Astrocyte (in vitro differentiated cells and primary cell): ENCODE measurements around the gene CD177.

Experiments
- CTCF ChIP-seq: IDR thresholded peaks from 2 replicates; pipeline ENCODE4 v1.5.1; 2011; ENCODE audit warnings: low read depth, mild to moderate bottlenecking, inconsistent platforms, low read length, moderate library complexity; ENCODE audit not compliant: insufficient read depth
- EZH2 ChIP-seq: IDR thresholded peaks from 2 replicates; pipeline ENCODE4 v1.6.1; 2012; ENCODE audit warnings: mild to moderate bottlenecking, low read length, inconsistent platforms; ENCODE audit not compliant: insufficient read depth

GRCh38 chr19:43412441-43412840 lies 59.0 kb downstream of the CD177 start:
- TF ChIP-seq CTCF (no peak), EZH2 (no peak)
